Uterus (tissue), 4 donors: Measurements from ENCODE around the gene MRPL16. TPM values are rescaled to one million over a fixed set of nuclear protein-coding genes. Genes with fewer than 3 reads are reported as not detected.

Experiments
- DNase-seq, 2 donors: peaks; one replicate each; pipeline ENCODE4 v3.0.0-alpha.2; 2019 to 2020
- H3K27ac ChIP-seq, 2 donors: fragments of 200-600 bp; sonication (generic); 1 replicate in 1 of 2; 2 replicates in 1 of 2; pipeline ENCODE4 v1.5.1; 2016 to 2018
- H3K27me3 ChIP-seq, 2 donors: fragments of 200-600 bp; sonication (generic); one replicate each; pipeline ENCODE4 v1.5.1; 2018 to 2019; ENCODE audit warnings: control low read depth in 1 of 2
- H3K36me3 ChIP-seq, 2 donors: fragments of 200-600 bp; sonication (generic); one replicate each; pipeline ENCODE4 v1.5.1; 2019; ENCODE audit warnings: control low read depth in 1 of 2
- H3K4me1 ChIP-seq, 2 donors: fragments of 200-600 bp; sonication (generic); one replicate each; pipeline ENCODE4 v1.5.1; 2018 to 2019; ENCODE audit warnings: control low read depth in 1 of 2
- H3K4me3 ChIP-seq, 2 donors: fragments of 200-600 bp; sonication (generic); 1 replicate in 1 of 2; 2 replicates in 1 of 2; pipeline ENCODE4 v1.5.1; 2018 to 2019; ENCODE audit warnings: mild to moderate bottlenecking in 1 of 2
- H3K9me3 ChIP-seq, 2 donors: fragments of 200-600 bp; sonication (generic); one replicate each; pipeline ENCODE4 v1.5.1; 2019; ENCODE audit warnings: control low read depth in 1 of 2
- POLR2A ChIP-seq, 2 donors: fragments of 450-650 bp; IDR thresholded peaks; one replicate each; pipeline ENCODE4 v1.6.1; 2016; ENCODE audit warnings: antibody characterized with exemption in 2 of 2, mild to moderate bottlenecking in 1 of 2, moderate library complexity in 1 of 2
- intact Hi-C: fragments of 100-400 bp; cut with DNase I; formaldehyde crosslinking; loops from one replicate; pipeline ENCODE4 v1.15.1; 2023; ENCODE audit warnings: low total_unique reads
- total RNA-seq, 4 donors: library from RNA; depleted of rRNA in 3 of 4; stranded (reverse); fragments of >200 nt in 3 of 4; gene quantifications; one replicate each; pipeline versions ENCODE4 v1.1.0 to v1.2.4, GENCODE V29; 2014 to 2023
- TF ChIP-seq, protein P1 (sequence below), 4 experiments: fragments of 200-600 bp in 2 of 4; fragments of 450-650 bp in 2 of 4; sonication (generic) in 2 of 4; IDR thresholded peaks; one replicate each; pipeline ENCODE4 v1.5.1; 2016 to 2019; ENCODE audit warnings: antibody characterized with exemption in 4 of 4, mild to moderate bottlenecking in 2 of 4, moderate library complexity in 1 of 4
- donor health status: DM: yes; HTN: yes; CAD: no.

Gene MRPL16
- total RNA-seq, 4 donors from 2014 or later: 14.3 to 64.4 (median 38.9) TPM

DNA sequence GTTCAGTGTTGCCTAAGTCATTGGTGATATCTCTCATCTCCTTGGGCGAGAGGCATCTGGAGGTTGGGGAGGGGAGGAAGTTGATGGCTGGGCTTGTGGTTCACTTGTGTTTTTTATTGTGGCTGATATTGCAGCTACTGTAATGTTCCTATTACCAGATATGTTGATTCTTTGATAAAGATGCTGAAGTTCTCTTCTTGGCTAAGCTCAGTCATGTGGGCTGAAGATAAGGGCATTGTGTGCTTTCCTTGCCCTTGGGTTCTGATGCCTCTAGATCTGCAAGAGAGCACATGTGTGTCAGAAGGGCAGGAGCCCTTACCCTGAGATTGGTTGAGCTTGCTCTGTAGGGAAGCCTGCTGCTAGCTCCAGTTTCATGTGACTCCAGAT is 43.4 kb downstream of the MRPL16 start:
- H3K4me3 ChIP-seq: no peak overlapping the region
- H3K9me3 ChIP-seq: no peaks in the 10 kb centered on the region
- no peak for TF ChIP-seq POLR2A (IDR thresholded peaks at IDR 0.05)
- TF ChIP-seq, protein P1, sequence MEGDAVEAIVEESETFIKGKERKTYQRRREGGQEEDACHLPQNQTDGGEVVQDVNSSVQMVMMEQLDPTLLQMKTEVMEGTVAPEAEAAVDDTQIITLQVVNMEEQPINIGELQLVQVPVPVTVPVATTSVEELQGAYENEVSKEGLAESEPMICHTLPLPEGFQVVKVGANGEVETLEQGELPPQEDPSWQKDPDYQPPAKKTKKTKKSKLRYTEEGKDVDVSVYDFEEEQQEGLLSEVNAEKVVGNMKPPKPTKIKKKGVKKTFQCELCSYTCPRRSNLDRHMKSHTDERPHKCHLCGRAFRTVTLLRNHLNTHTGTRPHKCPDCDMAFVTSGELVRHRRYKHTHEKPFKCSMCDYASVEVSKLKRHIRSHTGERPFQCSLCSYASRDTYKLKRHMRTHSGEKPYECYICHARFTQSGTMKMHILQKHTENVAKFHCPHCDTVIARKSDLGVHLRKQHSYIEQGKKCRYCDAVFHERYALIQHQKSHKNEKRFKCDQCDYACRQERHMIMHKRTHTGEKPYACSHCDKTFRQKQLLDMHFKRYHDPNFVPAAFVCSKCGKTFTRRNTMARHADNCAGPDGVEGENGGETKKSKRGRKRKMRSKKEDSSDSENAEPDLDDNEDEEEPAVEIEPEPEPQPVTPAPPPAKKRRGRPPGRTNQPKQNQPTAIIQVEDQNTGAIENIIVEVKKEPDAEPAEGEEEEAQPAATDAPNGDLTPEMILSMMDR (IDR thresholded peaks at IDR 0.05): no peak
- no peaks in the 10 kb centered on the region for H3K4me1 ChIP-seq
- H3K36me3 ChIP-seq: no peaks in the 10 kb centered on the region
- H3K27me3 ChIP-seq: no peaks in the 10 kb centered on the region
- no peak overlapping the region for H3K27ac ChIP-seq
- no peak for DNase-seq
- intact Hi-C loops: no loop called here

DNA sequence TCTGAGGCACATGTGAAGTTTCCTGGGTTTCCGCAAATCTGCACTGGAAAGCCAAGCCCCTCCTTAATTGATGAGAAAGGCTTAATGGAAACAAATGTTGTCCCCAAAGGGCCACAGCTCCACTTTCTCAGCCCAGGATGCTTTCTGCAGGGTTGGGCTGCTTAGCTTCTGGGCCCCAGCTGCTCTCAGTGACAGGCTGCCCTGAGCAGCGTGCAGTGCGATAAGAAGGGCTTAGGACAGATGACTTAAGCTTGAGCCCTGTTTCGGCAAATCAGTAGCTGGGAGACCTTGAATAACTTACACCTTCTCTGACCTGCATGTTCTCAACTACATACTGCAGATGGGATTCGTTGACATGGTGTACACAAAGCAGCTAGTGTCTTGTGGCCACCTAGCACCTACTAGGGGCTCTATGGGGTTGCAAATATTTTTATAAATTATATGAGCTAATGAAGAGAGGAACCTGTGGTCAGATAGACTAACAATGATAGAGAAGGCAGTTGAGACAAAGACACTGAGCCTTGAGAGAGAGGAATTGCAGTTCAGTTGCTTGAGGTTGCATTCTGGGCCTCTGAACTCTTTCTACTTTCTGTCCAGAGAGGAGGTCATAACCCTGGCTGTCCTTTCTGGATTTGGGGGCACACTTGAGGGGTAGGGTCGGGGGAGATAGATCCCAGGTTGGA is 43.9 kb downstream of the MRPL16 start:
- no peaks in the 10 kb centered on the region for H3K9me3 ChIP-seq
- no peaks in the 10 kb centered on the region for H3K36me3 ChIP-seq
- H3K4me1 ChIP-seq: no peaks in the 10 kb centered on the region
- no peak for DNase-seq
- intact Hi-C loops: no loop called here
- TF ChIP-seq, protein P1 (IDR thresholded peaks at IDR 0.05): no peak
- TF ChIP-seq POLR2A (IDR thresholded peaks at IDR 0.05): no peak
- H3K4me3 ChIP-seq: no peak overlapping the region
- H3K27me3 ChIP-seq: no peaks in the 10 kb centered on the region
- H3K27ac ChIP-seq: no peak overlapping the region

DNA sequence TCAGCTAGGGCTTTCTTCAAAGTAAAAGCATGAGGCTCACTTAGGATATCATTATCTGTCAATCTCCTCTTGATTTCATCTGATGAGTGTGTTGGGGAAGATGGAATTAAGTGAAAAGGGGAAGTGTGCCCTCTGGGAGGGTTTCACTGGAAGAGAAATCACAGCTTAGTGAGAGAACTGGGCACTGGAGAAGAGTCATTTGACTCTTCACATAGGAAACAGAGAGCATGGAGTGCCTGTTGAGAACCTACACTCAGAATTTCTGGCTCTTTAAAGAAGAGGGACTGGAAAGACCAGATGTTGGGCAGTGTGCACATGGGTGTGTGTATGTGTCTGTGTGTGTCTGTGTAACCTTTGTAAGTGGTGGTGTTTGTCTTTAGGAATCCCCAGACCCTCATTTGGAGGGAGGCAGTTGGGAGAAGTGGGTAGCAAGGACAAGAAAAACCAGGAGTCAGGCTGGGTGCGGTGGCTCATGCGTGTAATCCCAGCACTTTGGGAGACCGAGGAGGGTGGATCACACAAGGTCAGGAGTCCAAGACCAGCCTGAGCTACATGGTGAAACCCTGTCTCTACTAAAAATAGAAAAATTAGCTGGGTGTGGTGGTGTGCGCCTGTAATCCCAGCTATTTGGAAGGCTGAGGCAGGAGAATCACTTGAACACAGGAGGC is 45.4 kb downstream of the MRPL16 start:
- Histone ChIP-seq H3K9me3 (no peaks in the 10 kb centered on the region), H3K4me3 (no peak overlapping the region), H3K36me3 (no peaks in the 10 kb centered on the region), H3K4me1 (no peaks in the 10 kb centered on the region), H3K27ac (no peak overlapping the region), H3K27me3 (no peaks in the 10 kb centered on the region)
- TF ChIP-seq, protein P1 (IDR thresholded peaks at IDR 0.05): no peak
- TF ChIP-seq POLR2A (IDR thresholded peaks at IDR 0.05): no peak
- no peak for DNase-seq
- intact Hi-C loops: no loop called here

DNA sequence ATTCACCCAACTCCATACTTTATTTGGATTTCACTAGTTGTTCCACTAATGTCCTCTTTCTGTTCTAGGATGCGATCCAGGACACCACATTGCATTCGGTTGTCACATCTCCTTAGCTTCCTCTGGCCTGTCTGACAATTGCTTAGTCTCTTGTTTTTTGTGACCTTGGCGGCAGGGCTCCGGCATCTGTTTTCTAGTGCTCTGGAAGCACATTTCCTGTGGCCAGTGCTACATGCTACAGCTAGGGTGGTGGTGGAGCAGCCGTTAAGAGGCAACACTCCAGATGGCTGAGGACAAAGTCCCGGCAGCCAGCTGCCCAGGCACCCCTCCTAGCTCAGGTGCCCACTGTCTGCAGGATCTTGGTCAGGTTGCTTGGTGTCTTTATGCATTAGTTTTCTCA is 48.6 kb downstream of the MRPL16 start:
- DNase-seq: no peak

DNA sequence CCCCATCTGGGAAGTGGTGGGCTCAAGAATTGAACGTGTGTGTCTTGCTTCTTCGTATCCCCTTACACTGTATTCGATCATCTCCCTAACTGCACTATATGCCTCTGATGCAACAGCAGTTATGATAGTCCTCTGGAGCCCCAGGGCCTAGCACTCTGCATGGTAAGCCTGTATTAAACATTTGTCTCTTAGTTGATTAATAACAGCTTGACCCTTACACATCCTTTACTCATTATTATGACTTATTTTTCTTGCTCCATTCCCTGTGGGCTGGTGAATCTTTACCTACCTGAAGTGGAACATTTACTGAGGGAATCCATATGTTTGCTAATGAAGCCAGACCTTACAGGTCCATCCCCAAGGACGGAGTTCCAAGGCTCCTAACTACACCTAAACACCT is 49.8 kb downstream of the MRPL16 start:
- H3K27me3 ChIP-seq: no peaks in the 10 kb centered on the region
- H3K27ac ChIP-seq: no peak overlapping the region
- H3K4me1 ChIP-seq: no peaks in the 10 kb centered on the region
- no peak for DNase-seq
- TF ChIP-seq POLR2A (IDR thresholded peaks at IDR 0.05): no peak
- TF ChIP-seq, protein P1 (IDR thresholded peaks at IDR 0.05): no peak
- intact Hi-C loops: no loop called here
- no peak overlapping the region for H3K4me3 ChIP-seq
- H3K36me3 ChIP-seq: no peaks in the 10 kb centered on the region
- no peaks in the 10 kb centered on the region for H3K9me3 ChIP-seq

More for the DNA sequence above, 48.6 kb downstream of the MRPL16 start:
- Histone ChIP-seq H3K36me3 (no peaks in the 10 kb centered on the region), H3K9me3 (no peaks in the 10 kb centered on the region), H3K27me3 (no peaks in the 10 kb centered on the region), H3K4me1 (no peaks in the 10 kb centered on the region), H3K27ac (no peak overlapping the region), H3K4me3 (no peak overlapping the region)
- TF ChIP-seq POLR2A (IDR thresholded peaks at IDR 0.05): no peak
- TF ChIP-seq, protein P1 (IDR thresholded peaks at IDR 0.05): no peak
- intact Hi-C loops: no loop called here
